ENCODE results near the gene AGAP5. TPM values are rescaled to one million over a fixed set of nuclear protein-coding genes. Genes with fewer than 3 reads are reported as not detected.
A peak's percentile ranks its signal among the peaks of the same experiment; 100 is the strongest.

Gene AGAP5
- total RNA-seq, 1 donor from 2014 or later, result 2.9 TPM

GRCh38 chr10:73649876-73650536 is 47.9 kb downstream of the AGAP5 start:
- no peak for TF ChIP-seq CTCF (IDR thresholded peaks at IDR 0.05)
- Mint-ChIP-seq H3K27me3 (ENCODE audit: low read depth) (no peaks in the 10 kb centered on the region), H3K4me1 (ENCODE audit: low read depth) (peaks cover 21% of the 10 kb centered on the region), H3K4me3 (ENCODE audit: unreplicated experiment) (no peak overlapping the region), H3K9me3 (ENCODE audit: low read depth) (no peaks in the 10 kb centered on the region), H3K36me3 (ENCODE audit: low read depth) (no peaks in the 10 kb centered on the region), H3K27ac (ENCODE audit: unreplicated experiment) (no peak overlapping the region)
- DNase-seq (ENCODE audit: low spot score), result no peak

DNA sequence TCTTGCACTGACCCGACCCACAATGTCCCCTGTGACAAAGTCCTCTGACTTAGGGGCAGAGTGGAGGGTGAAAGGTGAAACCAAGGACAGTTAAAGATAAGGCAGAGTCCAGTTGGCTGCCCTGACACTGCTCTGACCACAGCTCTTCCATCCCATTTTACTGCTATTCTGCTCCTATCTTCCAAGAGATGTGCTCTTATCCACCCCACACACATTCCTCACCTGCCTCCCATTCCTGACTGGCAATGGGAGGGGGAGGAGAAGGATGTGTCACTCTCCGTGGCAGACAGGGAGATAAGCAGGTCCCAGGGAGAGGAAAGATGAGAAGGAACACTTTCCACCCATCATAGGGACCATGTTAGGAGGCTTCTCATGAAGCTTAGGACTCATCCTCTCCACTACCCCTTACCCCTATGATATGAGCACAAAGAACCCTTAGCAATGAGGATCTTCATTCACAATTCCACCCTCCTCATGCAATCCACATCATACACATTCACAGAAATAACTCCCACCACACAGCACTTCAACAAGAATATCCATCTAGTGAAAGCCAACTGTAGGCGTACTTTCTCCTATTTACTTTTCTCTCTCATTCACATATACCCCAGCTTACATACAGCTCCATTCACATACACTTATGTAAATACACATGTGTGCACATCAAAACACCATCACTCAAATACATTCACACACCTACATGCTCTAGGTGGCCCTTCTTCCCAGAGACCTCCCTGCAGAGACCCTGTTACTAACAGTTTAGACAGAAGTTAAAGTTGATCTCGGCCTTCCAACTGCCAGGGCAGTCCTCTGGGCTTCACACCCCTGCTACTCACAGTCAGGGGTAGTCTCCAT is 48.7 kb downstream of the AGAP5 start:
- Mint-ChIP-seq H3K9me3 (ENCODE audit: low read depth) (no peaks in the 10 kb centered on the region), H3K4me3 (ENCODE audit: unreplicated experiment) (peak overlapping the region; percentile 10), H3K36me3 (ENCODE audit: low read depth) (no peaks in the 10 kb centered on the region), H3K4me1 (ENCODE audit: low read depth) (peaks cover 24% of the 10 kb centered on the region), H3K27ac (ENCODE audit: unreplicated experiment) (no peak overlapping the region), H3K27me3 (ENCODE audit: low read depth) (no peaks in the 10 kb centered on the region)
- DNase-seq (ENCODE audit: low spot score), result no peak
- TF ChIP-seq CTCF (IDR thresholded peaks at IDR 0.05), result no peak

DNA sequence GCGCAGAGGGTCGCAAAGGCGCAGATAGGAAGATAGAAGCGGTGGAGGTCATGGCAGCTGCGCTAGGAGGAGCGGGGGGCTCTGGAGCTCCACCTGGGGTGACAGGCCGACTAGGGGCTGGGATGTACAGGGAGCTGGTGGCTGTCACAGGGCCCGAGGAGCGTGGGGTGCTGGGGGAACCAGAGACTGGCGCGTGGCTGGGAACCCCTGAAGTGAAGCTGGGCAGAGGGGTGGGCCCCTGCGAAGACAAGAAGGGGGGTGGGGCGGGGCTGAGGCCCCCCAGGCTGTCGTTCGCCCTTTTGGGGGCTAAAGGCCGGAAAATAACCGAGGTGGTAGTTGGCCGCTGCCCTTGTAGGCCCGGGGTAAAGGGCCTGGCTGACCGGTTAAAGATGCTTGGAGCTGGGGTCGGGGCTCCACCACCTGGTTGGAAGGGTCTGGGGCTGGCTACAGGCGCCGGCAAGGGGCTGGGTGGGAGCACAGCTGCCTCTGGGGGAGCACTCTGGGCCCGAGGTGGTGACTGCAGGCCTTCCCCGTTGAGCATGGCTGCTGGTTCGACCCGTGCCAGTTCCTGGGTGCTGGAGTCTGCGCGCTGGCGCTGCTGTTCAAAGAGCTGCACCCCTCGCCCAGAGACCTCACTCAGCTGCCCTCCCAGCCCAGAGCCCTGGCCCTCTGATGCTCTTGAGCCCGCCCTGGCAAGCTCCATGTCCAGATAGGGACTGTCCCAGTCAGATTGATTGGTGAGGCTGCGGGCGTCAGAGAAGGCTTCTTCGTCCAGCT is 49.8 kb downstream of the AGAP5 start:
- no peak for TF ChIP-seq CTCF (IDR thresholded peaks at IDR 0.05)
- Mint-ChIP-seq H3K27me3 (ENCODE audit: low read depth) (no peaks in the 10 kb centered on the region), H3K36me3 (ENCODE audit: low read depth) (no peaks in the 10 kb centered on the region), H3K27ac (ENCODE audit: unreplicated experiment) (no peak overlapping the region), H3K9me3 (ENCODE audit: low read depth) (no peaks in the 10 kb centered on the region), H3K4me1 (ENCODE audit: low read depth) (peaks cover 28% of the 10 kb centered on the region), H3K4me3 (ENCODE audit: unreplicated experiment) (peak overlapping the region; percentile 73)
- no peak for DNase-seq (ENCODE audit: low spot score)

GRCh38 chr10:73647211-73647874 is 50.6 kb downstream of the AGAP5 start:
- TF ChIP-seq CTCF (IDR thresholded peaks at IDR 0.05), result no peak
- Mint-ChIP-seq H3K36me3 (ENCODE audit: low read depth) (no peaks in the 10 kb centered on the region), H3K4me1 (ENCODE audit: low read depth) (peaks cover 28% of the 10 kb centered on the region), H3K4me3 (ENCODE audit: unreplicated experiment) (peak overlapping the region; percentile 73), H3K27me3 (ENCODE audit: low read depth) (no peaks in the 10 kb centered on the region), H3K9me3 (ENCODE audit: low read depth) (no peaks in the 10 kb centered on the region), H3K27ac (ENCODE audit: unreplicated experiment) (no peak overlapping the region)
- DNase-seq (ENCODE audit: low spot score), result no peak
